HG03103 (cell line): Measurements from ENCODE around the gene HOXA7.

Experiments
- ATAC-seq: cut with Tn5 transposase; IDR thresholded peaks from one replicate; pipeline ENCODE4 v1.9.1; 2021; ENCODE audit warnings: low read depth; ENCODE audit not compliant: unreplicated experiment

Gene HOXA7

GRCh38 chr7:27139334-27140125 is 16.9 kb downstream of the HOXA7 start:
- no peak for ATAC-seq

DNA sequence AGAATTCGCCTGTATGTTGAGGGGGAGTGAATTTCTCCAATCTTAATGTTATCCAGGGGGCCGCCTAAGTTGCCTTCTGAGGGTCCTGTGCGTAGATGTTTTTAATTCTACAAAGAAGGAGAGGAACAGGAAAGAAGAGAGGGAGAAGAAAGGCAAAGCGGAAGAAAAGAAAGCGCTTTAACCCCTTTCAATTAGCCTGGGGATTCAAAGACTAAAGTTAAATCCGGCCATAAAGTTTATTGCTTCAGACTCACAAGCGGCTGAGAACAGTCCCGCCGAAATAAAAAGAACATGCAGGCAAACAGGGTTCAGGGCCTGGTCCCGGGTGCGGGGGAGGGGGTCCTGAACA is 17.5 kb downstream of the HOXA7 start:
- ATAC-seq = no peak

- ATAC-seq = no peak
These were observed 18.0 kb downstream of the HOXA7 start for GRCh38 chr7:27138472-27138871.

DNA sequence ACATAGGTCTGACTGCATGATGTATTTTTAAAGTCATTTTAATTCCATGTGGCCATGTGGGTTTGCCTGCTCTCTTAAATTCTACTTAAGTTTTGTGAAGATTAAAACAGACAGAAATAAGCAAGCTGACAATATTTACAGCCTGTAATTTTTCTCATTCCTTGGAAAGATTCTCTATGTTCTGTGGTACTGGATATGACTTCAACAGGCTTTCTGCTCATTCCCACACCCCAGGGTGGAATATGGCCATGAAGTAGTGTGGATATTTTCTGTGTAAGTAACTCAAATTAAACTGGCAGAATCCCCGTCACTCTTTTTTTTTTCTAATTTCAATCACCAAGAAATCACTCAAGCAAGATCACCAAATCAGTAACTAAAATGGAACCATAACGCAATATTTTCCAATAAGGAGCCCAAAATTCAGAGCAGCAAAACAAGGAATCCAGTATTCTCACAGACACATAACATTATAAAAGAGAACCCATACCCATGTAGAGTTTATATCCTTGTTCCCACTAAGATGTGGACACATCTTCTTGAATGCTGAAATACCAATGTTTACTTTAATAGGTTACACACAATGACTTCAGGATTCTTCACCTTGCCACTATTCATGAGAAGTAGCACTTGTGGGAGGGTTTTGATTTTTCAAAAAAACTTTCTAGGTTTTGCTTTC is 18.7 kb downstream of the HOXA7 start:
- ATAC-seq = no peak

GRCh38 chr7:27134392-27134791 is 22.1 kb downstream of the HOXA7 start:
- ATAC-seq = no peak

GRCh38 chr7:27133409-27134231 is 22.9 kb downstream of the HOXA7 start:
- ATAC-seq = no peak

DNA sequence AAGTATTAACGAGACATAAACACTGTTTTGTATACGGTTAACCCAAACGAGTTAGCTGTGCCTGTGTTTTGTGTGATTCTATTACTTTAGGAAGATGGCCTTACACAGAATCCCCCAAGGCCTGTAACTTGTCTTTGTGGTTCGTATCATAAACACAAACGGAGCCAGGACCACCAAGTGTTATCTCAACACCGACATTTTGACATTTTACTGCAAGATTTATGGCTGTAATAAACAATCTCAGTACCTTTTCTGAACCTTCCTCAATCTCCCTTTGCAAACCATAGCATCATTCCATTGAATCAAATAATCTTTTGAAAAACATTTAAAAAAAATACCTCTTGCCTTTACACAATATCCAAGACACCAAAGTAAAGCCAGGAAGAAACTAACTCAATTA is 23.5 kb downstream of the HOXA7 start:
- no peak for ATAC-seq

DNA sequence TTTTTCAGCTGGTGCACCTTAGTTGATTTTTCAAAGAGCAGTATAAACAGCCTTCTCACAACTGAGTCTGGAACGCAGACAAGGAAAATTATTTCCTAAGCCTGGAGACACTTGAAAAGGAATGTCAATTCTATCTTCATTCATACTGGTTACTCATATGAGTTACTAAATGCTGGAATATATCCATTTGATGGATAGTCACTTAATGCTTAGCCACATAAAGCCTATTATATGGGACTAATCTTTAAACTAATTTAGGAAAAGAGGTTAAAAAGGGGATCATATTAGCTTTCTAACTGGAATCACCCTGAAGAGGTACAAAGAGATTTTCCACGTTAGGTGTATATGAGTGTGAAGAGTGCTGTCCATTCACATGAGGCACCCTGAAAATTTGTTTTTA is 24.3 kb downstream of the HOXA7 start:
- ATAC-seq = no peak

DNA sequence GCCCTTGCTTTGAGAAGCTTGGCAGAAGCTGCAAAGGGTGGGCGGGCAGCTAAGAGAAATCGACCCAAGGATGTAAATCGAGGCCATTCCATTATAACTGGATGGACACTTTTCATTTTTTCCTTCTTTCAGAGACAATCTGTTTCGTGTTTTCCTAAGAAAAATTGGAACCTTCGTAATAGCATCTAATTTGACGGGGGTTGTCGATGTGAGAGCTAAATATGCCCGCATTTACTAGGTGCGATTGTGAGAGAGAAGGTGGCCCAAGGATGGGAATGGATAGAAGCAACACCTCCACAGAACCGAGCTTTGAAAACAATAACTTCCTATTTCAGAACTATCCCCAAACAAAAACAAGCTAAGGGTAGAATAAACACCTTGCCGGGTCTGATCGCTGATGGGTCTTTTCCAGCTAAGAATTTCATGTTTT is 25.1 kb downstream of the HOXA7 start:
- ATAC-seq = no peak

DNA sequence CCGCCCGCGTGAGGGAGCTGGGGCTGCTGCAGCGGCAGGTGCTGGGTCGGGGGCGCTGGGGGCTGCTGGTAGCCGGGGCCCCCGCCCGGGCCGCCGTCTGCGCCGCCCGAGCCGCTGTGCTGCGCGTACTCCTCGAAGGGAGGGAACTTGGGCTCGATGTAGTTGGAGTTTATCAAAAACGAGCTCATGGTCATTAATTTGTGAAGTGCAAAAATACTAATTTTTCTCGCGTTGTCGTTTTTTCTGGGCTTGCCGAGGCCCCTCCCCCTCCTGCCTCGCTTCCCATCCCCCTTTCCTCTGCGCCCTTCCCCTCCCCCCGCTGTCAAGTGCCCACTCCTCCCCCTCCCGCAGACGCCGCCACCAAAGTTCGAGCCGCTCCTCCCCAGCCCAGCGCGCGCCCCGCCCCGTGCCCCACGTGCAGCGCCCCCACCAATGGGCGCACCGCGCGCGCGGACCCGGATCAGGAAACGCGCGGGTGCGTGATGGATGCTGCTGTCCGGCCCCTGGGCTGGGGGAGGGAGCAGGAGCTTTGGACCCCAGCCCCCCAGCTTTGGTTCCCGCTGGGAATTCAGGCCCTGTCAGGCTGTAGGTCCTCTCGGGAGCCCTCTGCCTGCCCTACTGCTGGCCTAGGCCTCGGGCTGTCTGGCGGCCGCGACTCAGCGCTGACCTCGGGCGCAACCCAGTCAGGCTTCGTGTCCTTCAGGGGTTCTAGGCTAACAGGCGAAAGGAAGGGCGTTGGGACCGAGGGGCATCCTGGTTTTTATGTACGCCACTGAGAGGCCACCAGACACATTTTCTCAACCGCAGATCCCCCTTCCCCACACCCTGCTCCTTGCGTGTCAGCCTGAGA is 25.7 kb downstream of the HOXA7 start, which contains the start of gene HOXA4:
Gene HOXA4, minus strand, starts transcription at position 218 of the 850 bp plus-strand sequence. Its CDS starts 24 bp downstream, at position 194.
- ATAC-seq = no peak

DNA sequence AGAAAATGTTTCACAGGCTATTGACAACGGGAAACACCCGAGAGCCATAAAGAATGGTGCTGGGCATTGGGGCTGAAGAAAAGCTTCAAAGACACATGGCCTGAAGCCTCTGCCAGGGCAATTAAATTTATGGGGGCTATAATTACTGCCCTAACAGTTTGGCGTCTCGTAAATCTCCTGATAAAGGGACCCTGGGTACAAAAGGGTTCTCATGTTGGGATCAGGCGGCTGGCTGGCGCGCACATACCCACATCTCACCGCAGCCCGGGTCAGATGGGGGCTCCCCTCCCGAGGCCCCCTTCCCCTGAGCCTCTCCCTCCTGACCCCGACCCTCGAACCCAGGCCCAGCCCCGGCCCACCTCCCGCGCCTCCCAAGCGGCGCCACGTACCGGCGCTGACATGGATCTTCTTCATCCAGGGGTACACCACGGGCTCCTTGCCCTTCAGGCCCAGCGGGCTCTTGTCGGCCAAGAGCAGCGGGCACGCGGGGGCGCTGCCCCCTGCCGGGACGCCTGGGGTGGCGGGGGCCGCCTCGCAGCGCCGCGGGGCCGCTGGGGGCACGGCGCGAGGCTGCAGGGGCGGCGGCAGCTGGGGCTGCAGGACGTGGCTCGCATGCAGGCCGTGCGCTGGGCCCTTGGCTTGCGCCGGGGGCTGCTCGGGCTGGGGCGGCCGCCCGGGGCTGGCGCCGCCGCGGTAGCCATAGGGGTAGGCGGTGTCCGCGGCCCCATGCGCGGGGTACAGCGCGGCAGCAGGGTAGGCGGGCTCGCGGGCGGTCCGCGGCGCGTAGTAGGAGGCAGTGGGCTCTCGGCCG is 26.5 kb downstream of the HOXA7 start:
- ATAC-seq = no peak

- no peak for ATAC-seq
These were observed 27.4 kb downstream of the HOXA7 start for GRCh38 chr7:27128776-27129728.

DNA sequence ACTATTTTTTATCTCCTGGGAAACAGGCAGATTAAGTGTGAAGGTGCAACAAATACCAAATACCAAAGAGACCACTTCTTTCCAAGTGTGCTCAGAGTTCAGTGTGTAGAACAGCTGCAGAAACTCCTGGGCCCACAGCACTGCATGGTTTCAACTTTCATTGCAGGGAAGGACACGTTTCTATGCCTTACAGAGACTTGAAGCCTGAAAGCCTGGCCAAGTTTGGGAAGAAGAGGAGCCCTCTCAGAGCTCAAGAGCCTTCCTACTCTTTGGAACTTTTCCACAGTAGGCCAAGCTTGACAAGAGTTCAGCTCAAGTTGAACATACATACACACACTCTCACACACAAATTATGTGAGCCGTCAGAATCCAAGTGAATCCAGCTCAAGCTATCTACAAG is 28.4 kb downstream of the HOXA7 start:
- ATAC-seq = no peak

- ATAC-seq = no peak
These were observed 29.7 kb downstream of the HOXA7 start for GRCh38 chr7:27126596-27127327.

- no peak for ATAC-seq
These were observed 30.5 kb downstream of the HOXA7 start for GRCh38 chr7:27125986-27126394.

DNA sequence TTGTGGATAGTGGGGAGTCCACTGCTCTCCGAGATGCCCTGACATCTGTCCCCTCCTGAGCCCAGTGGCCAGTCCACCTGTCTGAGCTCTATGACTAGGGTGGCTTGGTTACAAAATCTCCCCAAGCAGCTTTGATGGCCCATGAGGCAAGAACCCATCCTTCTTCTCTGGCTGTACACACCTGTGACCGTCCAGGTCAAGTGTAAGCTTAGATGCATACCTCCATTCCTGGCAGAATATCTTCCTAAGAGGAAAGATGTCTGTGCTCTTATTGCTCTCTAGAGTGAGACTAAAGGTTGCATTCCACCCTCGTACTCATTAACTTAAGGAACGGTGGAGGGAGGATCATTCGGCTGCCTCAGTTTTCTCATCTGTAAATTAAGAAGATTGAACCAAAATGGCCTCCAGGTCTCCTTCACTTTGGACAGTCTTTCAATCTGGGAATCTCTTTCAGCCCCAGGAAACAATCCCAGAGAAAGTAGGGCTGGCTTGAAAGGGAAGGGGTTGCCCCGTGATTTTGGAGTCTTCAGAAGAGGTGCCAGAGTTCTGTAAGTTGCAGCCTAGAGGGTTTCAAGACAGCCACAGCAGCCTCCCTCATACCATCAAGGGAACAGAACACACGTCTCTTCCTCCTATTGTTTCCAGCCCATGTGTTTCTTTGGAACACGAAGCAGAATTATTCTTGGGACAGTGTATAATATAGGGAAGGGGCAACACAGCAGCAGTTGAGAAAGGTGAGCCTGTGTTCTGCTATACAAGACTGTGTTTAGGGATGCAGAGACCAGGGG is 31.4 kb downstream of the HOXA7 start:
- no peak for ATAC-seq
